Uterus (tissue), 4 donors: Measurements from ENCODE around the gene NKX2-1. TPM values are rescaled to one million over a fixed set of nuclear protein-coding genes. Genes with fewer than 3 reads are reported as not detected.

Source experiments
- DNase-seq, 2 donors: peaks; one replicate each; pipeline ENCODE4 v3.0.0-alpha.2; 2019 to 2020
- H3K27ac ChIP-seq, 2 donors: fragments of 200-600 bp; sonication (generic); 1 replicate in 1 of 2; 2 replicates in 1 of 2; pipeline ENCODE4 v1.5.1; 2016 to 2018
- H3K27me3 ChIP-seq, 2 donors: fragments of 200-600 bp; sonication (generic); one replicate each; pipeline ENCODE4 v1.5.1; 2018 to 2019; ENCODE audit warnings: control low read depth in 1 of 2
- H3K36me3 ChIP-seq, 2 donors: fragments of 200-600 bp; sonication (generic); one replicate each; pipeline ENCODE4 v1.5.1; 2019; ENCODE audit warnings: control low read depth in 1 of 2
- H3K4me1 ChIP-seq, 2 donors: fragments of 200-600 bp; sonication (generic); one replicate each; pipeline ENCODE4 v1.5.1; 2018 to 2019; ENCODE audit warnings: control low read depth in 1 of 2
- H3K4me3 ChIP-seq, 2 donors: fragments of 200-600 bp; sonication (generic); 1 replicate in 1 of 2; 2 replicates in 1 of 2; pipeline ENCODE4 v1.5.1; 2018 to 2019; ENCODE audit warnings: mild to moderate bottlenecking in 1 of 2
- H3K9me3 ChIP-seq, 2 donors: fragments of 200-600 bp; sonication (generic); one replicate each; pipeline ENCODE4 v1.5.1; 2019; ENCODE audit warnings: control low read depth in 1 of 2
- POLR2A ChIP-seq, 2 donors: fragments of 450-650 bp; IDR thresholded peaks; one replicate each; pipeline ENCODE4 v1.6.1; 2016; ENCODE audit warnings: antibody characterized with exemption in 2 of 2, mild to moderate bottlenecking in 1 of 2, moderate library complexity in 1 of 2
- intact Hi-C: fragments of 100-400 bp; cut with DNase I; formaldehyde crosslinking; loops from one replicate; pipeline ENCODE4 v1.15.1; 2023; ENCODE audit warnings: low total_unique reads
- total RNA-seq, 4 donors: library from RNA; depleted of rRNA in 3 of 4; stranded (reverse); fragments of >200 nt in 3 of 4; gene quantifications; one replicate each; pipeline versions ENCODE4 v1.1.0 to v1.2.4, GENCODE V29; 2014 to 2023
- TF ChIP-seq, protein P1 (sequence below), 4 experiments: fragments of 200-600 bp in 2 of 4; fragments of 450-650 bp in 2 of 4; sonication (generic) in 2 of 4; IDR thresholded peaks; one replicate each; pipeline ENCODE4 v1.5.1; 2016 to 2019; ENCODE audit warnings: antibody characterized with exemption in 4 of 4, mild to moderate bottlenecking in 2 of 4, moderate library complexity in 1 of 4
- donor health status: DM: yes; HTN: yes; CAD: no.

The NKX2-1 gene
- total RNA-seq, 4 donors from 2014 or later = not detected

DNA sequence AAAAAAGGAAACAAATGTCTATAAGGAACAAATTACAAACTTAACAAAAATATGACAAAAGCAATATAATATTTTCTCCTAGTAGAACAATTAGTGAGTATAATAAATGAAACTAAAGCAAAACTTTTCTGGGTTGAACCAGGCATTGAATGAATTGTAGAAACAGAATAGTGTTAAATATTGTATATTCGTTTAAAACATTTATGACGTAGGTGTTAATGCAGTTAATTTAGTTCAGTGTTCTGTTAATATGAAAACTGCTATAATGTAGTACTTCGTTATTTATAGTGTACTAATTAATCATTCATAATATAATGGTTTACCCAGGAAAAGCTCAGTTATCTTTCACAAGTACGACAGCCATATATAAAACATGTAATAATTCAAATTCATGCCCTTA lies 23.7 kb downstream of the NKX2-1 start:
- no peaks in the 10 kb centered on the region for H3K4me1 ChIP-seq
- H3K36me3 ChIP-seq = no peaks in the 10 kb centered on the region
- no peak for DNase-seq
- intact Hi-C loops = no loop called here
- TF ChIP-seq POLR2A (IDR thresholded peaks at IDR 0.05) = no peak
- TF ChIP-seq, protein P1, sequence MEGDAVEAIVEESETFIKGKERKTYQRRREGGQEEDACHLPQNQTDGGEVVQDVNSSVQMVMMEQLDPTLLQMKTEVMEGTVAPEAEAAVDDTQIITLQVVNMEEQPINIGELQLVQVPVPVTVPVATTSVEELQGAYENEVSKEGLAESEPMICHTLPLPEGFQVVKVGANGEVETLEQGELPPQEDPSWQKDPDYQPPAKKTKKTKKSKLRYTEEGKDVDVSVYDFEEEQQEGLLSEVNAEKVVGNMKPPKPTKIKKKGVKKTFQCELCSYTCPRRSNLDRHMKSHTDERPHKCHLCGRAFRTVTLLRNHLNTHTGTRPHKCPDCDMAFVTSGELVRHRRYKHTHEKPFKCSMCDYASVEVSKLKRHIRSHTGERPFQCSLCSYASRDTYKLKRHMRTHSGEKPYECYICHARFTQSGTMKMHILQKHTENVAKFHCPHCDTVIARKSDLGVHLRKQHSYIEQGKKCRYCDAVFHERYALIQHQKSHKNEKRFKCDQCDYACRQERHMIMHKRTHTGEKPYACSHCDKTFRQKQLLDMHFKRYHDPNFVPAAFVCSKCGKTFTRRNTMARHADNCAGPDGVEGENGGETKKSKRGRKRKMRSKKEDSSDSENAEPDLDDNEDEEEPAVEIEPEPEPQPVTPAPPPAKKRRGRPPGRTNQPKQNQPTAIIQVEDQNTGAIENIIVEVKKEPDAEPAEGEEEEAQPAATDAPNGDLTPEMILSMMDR (IDR thresholded peaks at IDR 0.05) = no peak
- no peaks in the 10 kb centered on the region for H3K9me3 ChIP-seq
- H3K4me3 ChIP-seq = no peak overlapping the region
- H3K27ac ChIP-seq = no peak overlapping the region
- H3K27me3 ChIP-seq = peaks cover 0 to 37% of the 10 kb centered on the region in 2 donors

DNA sequence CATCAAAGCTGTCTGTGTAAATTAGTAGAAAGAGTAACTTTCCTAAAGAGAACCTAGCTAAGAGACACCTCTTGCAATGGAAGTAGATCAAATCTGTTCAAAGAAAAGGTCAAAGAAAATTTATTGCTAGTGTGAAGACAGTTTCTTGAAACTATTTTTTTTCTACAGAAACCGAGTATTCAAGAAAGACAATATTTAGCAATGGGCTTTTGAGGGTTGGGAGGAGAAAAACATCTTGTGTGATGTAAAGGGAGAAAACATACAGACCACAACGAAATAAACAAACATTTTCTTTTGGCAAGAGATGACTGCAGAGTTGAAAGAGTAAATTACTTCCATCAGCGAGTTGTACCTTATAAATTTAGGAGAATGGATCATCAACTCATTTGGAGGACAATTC lies 24.4 kb downstream of the NKX2-1 start:
- H3K4me3 ChIP-seq = no peak overlapping the region
- intact Hi-C loops = no loop called here
- no peak for DNase-seq
- TF ChIP-seq POLR2A (IDR thresholded peaks at IDR 0.05) = no peak
- TF ChIP-seq, protein P1 (IDR thresholded peaks at IDR 0.05) = no peak
- H3K9me3 ChIP-seq = no peaks in the 10 kb centered on the region
- no peak overlapping the region for H3K27ac ChIP-seq
- H3K36me3 ChIP-seq = no peaks in the 10 kb centered on the region
- no peaks in the 10 kb centered on the region for H3K4me1 ChIP-seq
- H3K27me3 ChIP-seq = peaks cover 0 to 37% of the 10 kb centered on the region in 2 donors

DNA sequence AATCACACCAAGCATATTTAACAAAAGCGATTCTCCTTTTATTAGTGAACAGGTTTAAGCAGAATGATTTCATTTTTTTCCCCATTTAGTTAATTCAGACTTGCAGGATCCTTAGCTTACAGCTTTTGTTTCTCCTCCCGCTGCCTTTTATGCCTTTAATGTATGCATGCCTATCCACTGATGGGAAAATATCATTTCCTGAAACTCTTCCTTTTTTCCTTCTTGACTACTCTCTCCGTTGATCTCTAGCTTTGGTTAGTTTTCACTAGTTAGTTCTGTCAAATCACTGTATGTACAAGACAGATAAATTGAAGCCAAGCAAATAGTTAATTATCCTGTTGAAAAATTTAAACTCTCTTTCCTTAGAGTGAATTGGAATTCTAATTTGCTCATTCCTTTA lies 26.3 kb downstream of the NKX2-1 start:
- Histone ChIP-seq H3K27me3 (peaks cover 0 to 33% of the 10 kb centered on the region in 2 donors), H3K36me3 (no peaks in the 10 kb centered on the region), H3K4me3 (no peak overlapping the region), H3K9me3 (no peaks in the 10 kb centered on the region), H3K4me1 (no peaks in the 10 kb centered on the region), H3K27ac (no peak overlapping the region)
- intact Hi-C loops = no loop called here
- DNase-seq = no peak
- no peak for TF ChIP-seq POLR2A (IDR thresholded peaks at IDR 0.05)
- TF ChIP-seq, protein P1 (IDR thresholded peaks at IDR 0.05) = no peak

DNA sequence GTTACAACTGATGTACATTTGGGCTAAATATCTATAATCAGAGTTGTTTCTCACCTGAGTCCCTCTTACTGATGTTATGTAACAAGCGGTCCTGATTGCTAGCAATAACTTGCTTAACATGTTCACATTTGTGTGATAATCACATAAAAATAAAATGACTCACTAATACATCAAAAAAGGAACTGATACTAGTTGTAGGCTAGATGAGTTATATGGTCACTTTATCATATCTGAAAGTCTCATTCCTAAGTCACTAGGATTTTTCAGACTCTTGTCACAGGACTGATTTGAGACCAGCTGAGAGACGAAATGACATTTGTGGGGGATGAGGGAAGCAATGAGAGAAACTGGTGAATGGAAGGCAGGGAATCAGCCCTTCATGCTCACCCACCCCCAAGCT lies 34.3 kb downstream of the NKX2-1 start:
- H3K4me1 ChIP-seq = no peaks in the 10 kb centered on the region
- intact Hi-C loops = no loop called here
- H3K27ac ChIP-seq = no peak overlapping the region
- H3K9me3 ChIP-seq = no peaks in the 10 kb centered on the region
- H3K27me3 ChIP-seq = no peaks in the 10 kb centered on the region
- TF ChIP-seq POLR2A (IDR thresholded peaks at IDR 0.05) = no peak
- TF ChIP-seq, protein P1 (IDR thresholded peaks at IDR 0.05) = no peak
- no peak overlapping the region for H3K4me3 ChIP-seq
- DNase-seq = no peak
- H3K36me3 ChIP-seq = no peaks in the 10 kb centered on the region

DNA sequence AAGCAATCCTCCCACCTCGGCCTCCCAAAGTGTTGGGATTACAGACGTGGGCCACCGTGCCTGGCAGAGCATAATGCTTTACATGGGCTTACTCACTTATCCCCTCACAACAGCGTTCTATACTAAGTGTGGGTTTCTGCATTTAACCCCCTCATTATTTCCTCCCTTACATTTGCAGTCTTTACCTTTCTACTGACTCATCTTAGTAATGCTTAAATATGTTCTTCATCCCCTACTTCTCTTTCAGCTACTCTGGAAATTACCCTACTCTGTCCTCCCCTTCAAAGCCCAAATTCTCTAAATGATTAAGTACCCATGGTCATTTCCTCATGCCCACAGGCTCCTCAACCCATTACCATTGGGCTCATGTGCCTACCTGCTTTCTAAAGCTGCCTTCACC lies 40.7 kb downstream of the NKX2-1 start:
- no peaks in the 10 kb centered on the region for H3K4me1 ChIP-seq
- intact Hi-C loops = no loop called here

More for the DNA sequence above, 40.7 kb downstream of the NKX2-1 start:
- H3K27me3 ChIP-seq = peaks cover 0 to 5% of the 10 kb centered on the region in 2 donors
- TF ChIP-seq, protein P1 (IDR thresholded peaks at IDR 0.05) = no peak
- no peak for TF ChIP-seq POLR2A (IDR thresholded peaks at IDR 0.05)
- no peaks in the 10 kb centered on the region for H3K9me3 ChIP-seq
- H3K36me3 ChIP-seq = no peaks in the 10 kb centered on the region
- DNase-seq = no peak
- H3K4me3 ChIP-seq = no peak overlapping the region
- no peak overlapping the region for H3K27ac ChIP-seq
